HG02885 (cell line): Measurements from ENCODE around the gene EPHB3.
"Not testable (repeated sequence)": the region's sequence is repeated elsewhere in the genome, so short reads cannot be mapped to it uniquely, and the experiment has no call there.

ENCODE experiments used
- ATAC-seq: cut with Tn5 transposase; IDR thresholded peaks from one replicate; pipeline ENCODE4 v1.9.1; 2021; ENCODE audit warnings: mild to moderate bottlenecking; ENCODE audit not compliant: unreplicated experiment, poor library complexity

Gene EPHB3

DNA sequence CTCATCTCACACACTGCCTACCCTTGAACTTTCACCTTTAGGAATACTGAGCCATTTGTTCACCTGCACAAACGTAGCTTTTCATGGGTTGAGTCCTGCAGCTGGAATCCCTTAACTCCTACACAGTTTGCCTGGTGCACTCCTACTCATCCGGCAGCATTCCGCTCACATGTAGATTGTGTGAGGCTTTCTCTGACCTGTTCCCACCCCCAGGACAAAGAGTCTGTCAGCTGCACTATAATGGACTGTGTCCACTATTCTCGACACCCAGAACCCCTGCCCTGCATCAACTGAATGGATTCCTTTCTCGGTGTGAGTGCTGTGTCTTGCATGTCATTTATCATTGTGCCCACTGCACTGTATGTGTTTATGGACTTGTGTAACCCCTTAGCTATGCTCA lies 54.9 kb downstream of the EPHB3 start:
- no peak for ATAC-seq

DNA sequence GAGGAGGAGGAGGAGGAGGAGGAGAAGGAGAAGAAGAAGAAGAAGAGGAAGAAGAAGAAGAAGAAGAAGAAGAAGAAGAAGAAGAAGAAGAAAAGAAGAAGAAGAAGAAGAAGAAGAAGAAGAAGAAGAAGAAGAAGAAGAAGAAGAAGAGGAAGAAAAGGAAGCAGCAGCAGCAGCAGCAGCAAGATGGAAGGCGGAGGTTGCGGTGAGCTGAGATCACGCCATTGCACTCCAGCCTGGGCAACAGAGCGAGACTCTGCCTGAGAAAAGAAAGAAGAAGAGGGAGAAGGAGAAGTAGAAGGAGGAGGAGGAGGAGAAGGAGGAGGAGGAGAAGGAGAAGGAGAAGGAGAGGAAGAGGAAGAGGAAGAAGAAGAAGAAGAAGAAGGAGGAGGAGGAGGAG lies 55.7 kb downstream of the EPHB3 start:
- ATAC-seq: not testable (repeated sequence)

DNA sequence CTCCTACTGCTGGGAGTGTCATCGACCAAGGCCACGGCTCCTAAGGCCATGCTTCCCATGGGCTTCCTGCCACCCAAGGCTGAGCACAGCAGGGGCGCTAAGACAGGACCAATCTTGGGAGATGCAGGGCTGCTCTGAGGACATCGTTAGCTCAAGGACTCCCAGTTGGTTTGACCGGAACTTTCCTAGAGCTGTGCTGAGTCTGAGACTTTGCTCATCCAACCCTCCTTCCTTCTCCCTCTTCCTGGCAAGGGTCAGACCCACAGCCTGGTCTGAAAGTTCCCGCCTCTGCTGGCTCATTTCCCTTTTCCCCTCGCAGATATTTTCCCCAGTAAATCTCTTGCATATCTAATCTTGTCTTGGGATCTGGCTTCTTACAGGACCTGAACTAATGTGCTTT lies 57.2 kb downstream of the EPHB3 start:
- no peak for ATAC-seq

GRCh38 chr3:184619369-184619768 lies 57.8 kb downstream of the EPHB3 start:
- ATAC-seq: no peak

GRCh38 chr3:184619787-184620430 lies 58.3 kb downstream of the EPHB3 start:
- no peak for ATAC-seq

GRCh38 chr3:184620475-184621119 lies 59.0 kb downstream of the EPHB3 start:
- ATAC-seq: no peak

- not testable (repeated sequence) for ATAC-seq
Observed at GRCh38 chr3:184622156-184622555, 60.6 kb downstream of the EPHB3 start.

- ATAC-seq: no peak
Observed at GRCh38 chr3:184626923-184627322, 65.3 kb downstream of the EPHB3 start.

- ATAC-seq: no peak
Observed at GRCh38 chr3:184629555-184630160, 68.1 kb downstream of the EPHB3 start.

GRCh38 chr3:184630861-184631471 lies 69.4 kb downstream of the EPHB3 start:
- ATAC-seq: no peak

- ATAC-seq: no peak
Observed at GRCh38 chr3:184631472-184631861, 69.9 kb downstream of the EPHB3 start.
